ENCODE results near the gene POMGNT1.

GRCh38 chr1:46236882-46237281 is 38.6 kb upstream of the POMGNT1 start:
- TF ChIP-seq, protein P1, sequence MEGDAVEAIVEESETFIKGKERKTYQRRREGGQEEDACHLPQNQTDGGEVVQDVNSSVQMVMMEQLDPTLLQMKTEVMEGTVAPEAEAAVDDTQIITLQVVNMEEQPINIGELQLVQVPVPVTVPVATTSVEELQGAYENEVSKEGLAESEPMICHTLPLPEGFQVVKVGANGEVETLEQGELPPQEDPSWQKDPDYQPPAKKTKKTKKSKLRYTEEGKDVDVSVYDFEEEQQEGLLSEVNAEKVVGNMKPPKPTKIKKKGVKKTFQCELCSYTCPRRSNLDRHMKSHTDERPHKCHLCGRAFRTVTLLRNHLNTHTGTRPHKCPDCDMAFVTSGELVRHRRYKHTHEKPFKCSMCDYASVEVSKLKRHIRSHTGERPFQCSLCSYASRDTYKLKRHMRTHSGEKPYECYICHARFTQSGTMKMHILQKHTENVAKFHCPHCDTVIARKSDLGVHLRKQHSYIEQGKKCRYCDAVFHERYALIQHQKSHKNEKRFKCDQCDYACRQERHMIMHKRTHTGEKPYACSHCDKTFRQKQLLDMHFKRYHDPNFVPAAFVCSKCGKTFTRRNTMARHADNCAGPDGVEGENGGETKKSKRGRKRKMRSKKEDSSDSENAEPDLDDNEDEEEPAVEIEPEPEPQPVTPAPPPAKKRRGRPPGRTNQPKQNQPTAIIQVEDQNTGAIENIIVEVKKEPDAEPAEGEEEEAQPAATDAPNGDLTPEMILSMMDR (IDR thresholded peaks at IDR 0.05; ENCODE audit: insufficient read depth, low read length, poor library complexity, severe bottlenecking): no peak
- no peak for TF ChIP-seq EZH2phosphoT487 (conservative IDR thresholded peaks at IDR 0.05; ENCODE audit: low read length)
